T1000 (cell line): Measurements from ENCODE around the gene CYP27B1.
"Not testable (repeated sequence)": the region's sequence is repeated elsewhere in the genome, so short reads cannot be mapped to it uniquely, and the experiment has no call there.

Source experiments
- DNase-seq: peaks from one replicate; lab custom pipeline; 2025; ENCODE audit warnings: mixed read lengths; lab: John Stamatoyannopoulos, UW

The CYP27B1 gene

GRCh38 chr12:57722716-57723629 is 43.9 kb downstream of the CYP27B1 start:
- no peak for DNase-seq

- not testable (repeated sequence) for DNase-seq
These were observed 44.9 kb downstream of the CYP27B1 start for GRCh38 chr12:57721846-57722608.

- DNase-seq, result no peak
These were observed 46.0 kb downstream of the CYP27B1 start for GRCh38 chr12:57720606-57721595.

GRCh38 chr12:57719777-57720605 is 46.9 kb downstream of the CYP27B1 start:
- DNase-seq, result no peak

- no peak for DNase-seq
These were observed 48.0 kb downstream of the CYP27B1 start for GRCh38 chr12:57718641-57719528.

GRCh38 chr12:57717846-57718640 is 48.8 kb downstream of the CYP27B1 start:
- DNase-seq, result no peak

- no peak for DNase-seq
These were observed 49.7 kb downstream of the CYP27B1 start for GRCh38 chr12:57717131-57717530.

- DNase-seq, result no peak
These were observed 50.6 kb downstream of the CYP27B1 start for GRCh38 chr12:57716305-57716704.

- no peak for DNase-seq
These were observed 51.1 kb downstream of the CYP27B1 start for GRCh38 chr12:57715786-57716185.

- not testable (repeated sequence) for DNase-seq
These were observed 51.7 kb downstream of the CYP27B1 start for GRCh38 chr12:57715036-57715748.

GRCh38 chr12:57713209-57713608 is 53.7 kb downstream of the CYP27B1 start:
- no peak for DNase-seq

GRCh38 chr12:57712701-57713100 is 54.2 kb downstream of the CYP27B1 start:
- no peak for DNase-seq
